MCF 10A (cell line): ENCODE results near the gene GZMM. TPM values are rescaled to one million over a fixed set of nuclear protein-coding genes. Genes with fewer than 3 reads are reported as not detected.
A peak's percentile ranks its signal among the peaks of the same experiment; 100 is the strongest.

Source experiments
- BruUV-seq: library from RNA; stranded (reverse); fragments of 400-500 nt; replicated peaks from 2 replicates; lab custom pipeline; 2021; lab: Mats Ljungman, UMichigan
- CTCF ChIA-PET: fragments of 300-600 bp; sonication (Branson Sonifier 250); formaldehyde crosslinking; extraction: SDS; loops from one replicate; lab custom pipeline; 2021; ENCODE audit warnings: antibody characterized with exemption, inconsistent platforms; lab: Yijun Ruan, JAX
- POLR2A ChIA-PET: fragments of 300-600, 350-650 bp; sonication (Branson Sonifier 250); formaldehyde crosslinking; extraction: SDS; loops from one replicate; lab custom pipeline; 2020; ENCODE audit warnings: antibody characterized with exemption, inconsistent platforms; lab: Yijun Ruan, JAX
- DNase-seq: peaks from one replicate; pipeline ENCODE4 v3.0.0-alpha.2; 2018; ENCODE audit not compliant: unreplicated experiment
- H3K27ac Mint-ChIP-seq: one replicate; pipeline ENCODE4 v1.8.0; 2022; ENCODE audit warnings: mild to moderate bottlenecking, low read depth, mixed read lengths; ENCODE audit not compliant: unreplicated experiment
- H3K27me3 Mint-ChIP-seq: one replicate; pipeline ENCODE4 v1.8.0; 2022; ENCODE audit warnings: mixed read lengths; ENCODE audit not compliant: insufficient read depth, unreplicated experiment
- H3K36me3 Mint-ChIP-seq: one replicate; pipeline ENCODE4 v1.8.0; 2022; ENCODE audit warnings: mild to moderate bottlenecking, moderate library complexity, mixed read lengths; ENCODE audit not compliant: insufficient read depth, unreplicated experiment
- H3K4me1 Mint-ChIP-seq: one replicate; pipeline ENCODE4 v1.8.0; 2022; ENCODE audit warnings: mixed read lengths; ENCODE audit not compliant: insufficient read depth, unreplicated experiment
- H3K4me3 Mint-ChIP-seq: one replicate; pipeline ENCODE4 v1.8.0; 2022; ENCODE audit warnings: mild to moderate bottlenecking, moderate library complexity, mixed read lengths; ENCODE audit not compliant: unreplicated experiment
- H3K9me3 Mint-ChIP-seq: one replicate; pipeline ENCODE4 v1.8.0; 2022; ENCODE audit warnings: mixed read lengths; ENCODE audit not compliant: unreplicated experiment
- CTCF ChIP-seq: fragments of 200-600 bp; IDR thresholded peaks from one replicate; pipeline ENCODE4 v1.8.0; 2022; ENCODE audit warnings: antibody characterized with exemption, mild to moderate bottlenecking; ENCODE audit not compliant: unreplicated experiment
- intact Hi-C: fragments of 100-400 bp; cut with micrococcal nuclease; formaldehyde crosslinking; loops from 2 replicates; pipeline ENCODE4 v1.14.1; 2022
- total RNA-seq: library from RNA; stranded (reverse); gene quantifications from 2 replicates; pipeline ENCODE4 v1.2.3, GENCODE V29; 2022

The GZMM gene
- total RNA-seq, 1 experiment from 2014 or later: not detected

GRCh38 chr19:508204-509150, 35.4 kb upstream of the GZMM start:
- ChIA-PET POLR2A (interaction anchor here (0.9 to 2.9 kb wide), 2 partner anchors 18 to 23 kb away, joined by 3 to 24 read pairs; partner anchors contain the start of gene CDC34), CTCF (interaction anchor here (0.9 kb wide), 1 partner anchor 24 kb away, joined by 4 read pairs; no protein-coding TSS in a partner anchor)
- H3K36me3 Mint-ChIP-seq: peaks cover 4% of the 10 kb centered on the region
- peaks cover 24% of the 10 kb centered on the region for H3K4me1 Mint-ChIP-seq
- H3K27ac Mint-ChIP-seq: peak overlapping the region; percentile 98
- no peak for DNase-seq
- H3K9me3 Mint-ChIP-seq: no peaks in the 10 kb centered on the region
- intact Hi-C loops: loop anchor here (5.0 to 10.0 kb wide), 2 partner anchors 124 to 166 kb away; partner anchors contain the start of gene MIER2
- no peaks in the 10 kb centered on the region for H3K27me3 Mint-ChIP-seq
- H3K4me3 Mint-ChIP-seq: peak overlapping the region; percentile 82
- BruUV-seq: TSS peak; percentile 46
- no peak for TF ChIP-seq CTCF

GRCh38 chr19:510606-511100, 33.2 kb upstream of the GZMM start:
- intact Hi-C loops: no loop called here
- BruUV-seq: no TSS peak
- H3K4me1 Mint-ChIP-seq: peaks cover 24% of the 10 kb centered on the region
- peaks cover 4% of the 10 kb centered on the region for H3K36me3 Mint-ChIP-seq
- H3K4me3 Mint-ChIP-seq: peak overlapping the region; percentile 52
- H3K27ac Mint-ChIP-seq: no peak overlapping the region
- peak; percentile 88 for DNase-seq
- peak; percentile 95 for TF ChIP-seq CTCF
- no peaks in the 10 kb centered on the region for H3K9me3 Mint-ChIP-seq
- H3K27me3 Mint-ChIP-seq: no peaks in the 10 kb centered on the region
- ChIA-PET POLR2A (interaction anchor here (0.7 to 2.1 kb wide), 5 partner anchors 18 to 168 kb away, joined by 3 to 8 read pairs (median 5); partner anchors contain the start of gene CDC34), CTCF (interaction anchor here (0.5 to 1.9 kb wide), 10 partner anchors 11 to 243 kb away, joined by 3 to 24 read pairs (median 4); no protein-coding TSS in a partner anchor)

- no peak for DNase-seq
- no peaks in the 10 kb centered on the region for H3K9me3 Mint-ChIP-seq
- peaks cover 4% of the 10 kb centered on the region for H3K36me3 Mint-ChIP-seq
- CTCF ChIA-PET: interaction anchor here (0.5 to 1.9 kb wide), 11 partner anchors 10 to 244 kb away, joined by 3 to 24 read pairs (median 4); partner anchors contain the start of gene CDC34
- no peaks in the 10 kb centered on the region for H3K27me3 Mint-ChIP-seq
- H3K4me1 Mint-ChIP-seq: peaks cover 24% of the 10 kb centered on the region
- peak overlapping the region; percentile 26 for H3K4me3 Mint-ChIP-seq
- H3K27ac Mint-ChIP-seq: no peak overlapping the region
- intact Hi-C loops: no loop called here
- no TSS peak for BruUV-seq
- POLR2A ChIA-PET: interaction anchor here (0.7 to 2.1 kb wide), 5 partner anchors 17 to 169 kb away, joined by 3 to 8 read pairs (median 5); partner anchors contain the start of gene CDC34
- TF ChIP-seq CTCF: no peak
These were observed 32.6 kb upstream of the GZMM start for GRCh38 chr19:511101-511851.
